ENCODE results near the gene MLEC.

- TF ChIP-seq CTCF (IDR thresholded peaks at IDR 0.05) (no peak), ZFX (IDR thresholded peaks at IDR 0.05; ENCODE audit: borderline replicate concordance) (no peak)
Measured at GRCh38 chr12:120726510-120726793, 39.5 kb downstream of the MLEC start.

Data from 22Rv1 (cell line).